K562 (cell line): Measurements from ENCODE around the gene TSPAN12. TPM values are rescaled to one million over a fixed set of nuclear protein-coding genes. Genes with fewer than 3 reads are reported as not detected.

Source experiments
- ATAC-seq: fragments of 200-7000 bp; cut with Tn5 transposase; 3 replicates; pipeline ENCODE4 v1.9.1; 2020; ENCODE audit warnings: moderate library complexity
- BruUV-seq: library from RNA; stranded (reverse); fragments of 400-500 nt; replicated peaks from 2 replicates; lab custom pipeline; 2021; lab: Mats Ljungman, UMichigan
- CTCF ChIA-PET: fragments of 300-600 bp; formaldehyde crosslinking; extraction: SDS; loops from one replicate; lab custom pipeline; 2021; ENCODE audit warnings: low intra/inter-chr PET ratio; lab: Yijun Ruan, JAX
- POLR2A ChIA-PET: fragments of 300-600, 350-650 bp; sonication (Branson Sonifier 250); formaldehyde crosslinking; extraction: SDS; loops from one replicate; lab custom pipeline; 2021; ENCODE audit warnings: antibody characterized with exemption, inconsistent platforms; lab: Yijun Ruan, JAX
- DNase-seq, 4 experiments: peaks; one replicate each; pipeline versions ENCODE4 v3.0.0 to v3.0.0-alpha.2; 2011 to 2018; ENCODE audit warnings: low spot score in 3 of 4, mixed read lengths in 3 of 4; ENCODE audit errors: extremely low read depth in 1 of 4
- FAIRE-seq: peaks from 2 replicates; lab custom pipeline; 2011; peaks lifted over from hg19 to GRCh38; lab: Jason Lieb, UNC
- H2AFZ ChIP-seq: 2 replicates; pipeline ENCODE4 v1.6.0; 2011; ENCODE audit warnings: low read depth, low read length, control low read depth, inconsistent platforms
- H3K27ac ChIP-seq: fragments of 200-600 bp; 3 replicates; pipeline ENCODE4 v1.8.0; 2011; ENCODE audit warnings: low read depth, mild to moderate bottlenecking, control low read depth, inconsistent platforms, low read length, moderate library complexity, mixed read lengths; ENCODE audit errors: extremely low read depth
- H3K27me3 ChIP-seq, 2 experiments: fragments of 300-600 bp in 1 of 2; 2 replicates in 1 of 2; 3 replicates in 1 of 2; pipeline versions ENCODE4 v1.6.0 to v1.8.0; 2011; ENCODE audit warnings: inconsistent platforms in 2 of 2, low read length in 2 of 2, mild to moderate bottlenecking in 1 of 2, mixed read lengths in 1 of 2, moderate library complexity in 1 of 2; ENCODE audit not compliant: control insufficient read depth in 2 of 2, insufficient read depth in 2 of 2
- H3K36me3 ChIP-seq: fragments of 300-600 bp; 3 replicates; pipeline ENCODE4 v1.8.0; 2011; ENCODE audit warnings: mild to moderate bottlenecking, low read length, inconsistent platforms; ENCODE audit not compliant: control insufficient read depth, insufficient read depth
- H3K4me1 ChIP-seq, 2 experiments: fragments of 200-600 bp in 1 of 2; replicated peaks in 1 of 2; 2 replicates in 1 of 2; 3 replicates in 1 of 2; pipeline versions ENCODE4 v1.5.1 to v1.8.0; 2011; ENCODE audit warnings: inconsistent platforms in 2 of 2, low read length in 2 of 2, mild to moderate bottlenecking in 1 of 2, mixed read lengths in 1 of 2, moderate library complexity in 1 of 2; ENCODE audit not compliant: control insufficient read depth in 2 of 2, insufficient read depth in 2 of 2
- H3K4me2 ChIP-seq: 2 replicates; pipeline ENCODE4 v1.6.1; 2011; ENCODE audit warnings: low read length, control low read depth, inconsistent platforms, mixed read lengths; ENCODE audit not compliant: insufficient read depth
- H3K4me3 ChIP-seq: fragments of 200-600 bp; sonication (generic), shearing (Covaris generic); 2 replicates; pipeline ENCODE4 v1.5.1; 2016; ENCODE audit warnings: control low read depth, inconsistent platforms
- H3K79me2 ChIP-seq: fragments of 200-600 bp; 3 replicates; pipeline ENCODE4 v1.8.0; 2011; ENCODE audit warnings: low read length, inconsistent platforms; ENCODE audit not compliant: control insufficient read depth, insufficient read depth
- H3K9ac ChIP-seq, 2 experiments: 2 replicates each; pipeline versions ENCODE4 v1.6.0 to v1.6.1; 2011; ENCODE audit warnings: low read depth in 2 of 2, low read length in 2 of 2, control low read depth in 1 of 2, inconsistent platforms in 1 of 2, mild to moderate bottlenecking in 1 of 2, mixed read lengths in 1 of 2; ENCODE audit not compliant: insufficient read depth in 1 of 2
- H3K9me1 ChIP-seq: one replicate; pipeline ENCODE4 v1.6.0; 2011; ENCODE audit warnings: inconsistent platforms, mild to moderate bottlenecking, low read length, moderate library complexity; ENCODE audit not compliant: control insufficient read depth, insufficient read depth
- H3K9me3 ChIP-seq: replicated peaks from 2 replicates; pipeline ENCODE4 v1.5.1; 2011; ENCODE audit warnings: low read depth, low read length, inconsistent platforms; ENCODE audit not compliant: control insufficient read depth, insufficient read depth
- H4K20me1 ChIP-seq: replicated peaks from 2 replicates; pipeline ENCODE4 v1.6.1; 2011; ENCODE audit warnings: low read length, inconsistent platforms, mixed read lengths; ENCODE audit not compliant: control insufficient read depth, insufficient read depth
- HDAC1 ChIP-seq, 2 experiments: fragments of 450-650 bp; IDR thresholded peaks; 2 replicates each; pipeline ENCODE4 v1.6.1; 2016 to 2017; ENCODE audit warnings: inconsistent platforms in 1 of 2, mild to moderate bottlenecking in 1 of 2, moderate library complexity in 1 of 2
- KLF1 ChIP-seq: fragments of 450-650 bp; IDR thresholded peaks from 2 replicates; pipeline ENCODE4 v1.6.1; 2016; ENCODE audit warnings: missing genetic modification characterization, missing compliant biosample characterization
- NR2C1 ChIP-seq, 2 experiments: fragments of 450-650 bp; IDR thresholded peaks; 2 replicates each; pipeline ENCODE4 v1.6.1; 2017; ENCODE audit warnings: mild to moderate bottlenecking in 2 of 2, antibody characterized with exemption in 1 of 2, inconsistent platforms in 1 of 2, missing compliant biosample characterization in 1 of 2, missing genetic modification characterization in 1 of 2
- POLR2H ChIP-seq: IDR thresholded peaks from 2 replicates; pipeline ENCODE4 v1.6.1; 2016; ENCODE audit warnings: missing genetic modification characterization, low read depth, mild to moderate bottlenecking, control low read depth, missing compliant biosample characterization, moderate library complexity
- ZFP1 ChIP-seq: fragments of 450-650 bp; formaldehyde crosslinking; IDR thresholded peaks from 2 replicates; pipeline ENCODE4 v1.4.0; 2020; ENCODE audit warnings: mild to moderate bottlenecking, mixed read lengths
- WGBS: fragments of 100-300 bp; shearing (Covaris generic); methylation state at CpG from one replicate; pipeline ENCODE4 v1.1.6; 2016; ENCODE audit warnings: low coverage, mixed read lengths; ENCODE audit not compliant: insufficient coverage; ENCODE audit errors: missing lambda C conversion rate; 5-methylcytosine and 5-hydroxymethylcytosine counted together
- in situ Hi-C: fragments of 300-500 bp; cut with MboI; formaldehyde crosslinking; loops from 4 replicates; pipeline ENCODE4 v1.15.0; 2018; ENCODE audit warnings: inconsistent platforms, mixed read lengths
- intact Hi-C: fragments of 100-400 bp; cut with micrococcal nuclease; formaldehyde crosslinking; loops from 2 replicates; pipeline ENCODE4 v1.14.2; 2022
- polyA plus RNA-seq, 8 experiments: library from polyadenylated mRNA; depleted of rRNA in 4 of 8; stranded (reverse) in 5 of 8; unstranded in 3 of 8; fragments of >200 nt; fragmentation: Nextera tagmentation in 2 of 8; fragmentation: Illumina TruSeq in 1 of 8; extraction: Ambion mirVana in 2 of 8; extraction: Trizol in 1 of 8; gene quantifications; 2 replicates each; pipeline versions ENCODE4 v1.2.1 to v1.2.3, GENCODE V29; 2011 to 2014; ENCODE audit warnings: inconsistent platforms in 1 of 8, missing spikeins in 1 of 8
- total RNA-seq, 7 experiments: library from RNA; depleted of rRNA in 6 of 7; stranded (reverse); fragments of >200 nt in 6 of 7; fragmentation: Illumina TruSeq in 2 of 7; extraction: Trizol in 2 of 7; gene quantifications; 2 replicates each; pipeline versions ENCODE4 v1.2.1 to v1.2.3, GENCODE V29; 2011 to 2021; ENCODE audit warnings: low replicate concordance in 1 of 7
- TF ChIP-seq, protein P1 (sequence below): IDR thresholded peaks from 2 replicates; pipeline ENCODE4 v1.6.1; 2016; ENCODE audit warnings: missing genetic modification characterization, missing compliant biosample characterization
- TF ChIP-seq, protein P2 (sequence below): IDR thresholded peaks from 2 replicates; pipeline ENCODE4 v1.6.1; 2012; ENCODE audit warnings: low read depth, low read length, improper control_type of control experiment, borderline replicate concordance

Gene TSPAN12
- total and polyA plus RNA-seq, 9 of the 15 experiments (the other 6 are each of a cell fraction or from before 2014, with no cell fraction given): 0.13 to 1.7 (median 0.35) TPM; not detected in 1

DNA sequence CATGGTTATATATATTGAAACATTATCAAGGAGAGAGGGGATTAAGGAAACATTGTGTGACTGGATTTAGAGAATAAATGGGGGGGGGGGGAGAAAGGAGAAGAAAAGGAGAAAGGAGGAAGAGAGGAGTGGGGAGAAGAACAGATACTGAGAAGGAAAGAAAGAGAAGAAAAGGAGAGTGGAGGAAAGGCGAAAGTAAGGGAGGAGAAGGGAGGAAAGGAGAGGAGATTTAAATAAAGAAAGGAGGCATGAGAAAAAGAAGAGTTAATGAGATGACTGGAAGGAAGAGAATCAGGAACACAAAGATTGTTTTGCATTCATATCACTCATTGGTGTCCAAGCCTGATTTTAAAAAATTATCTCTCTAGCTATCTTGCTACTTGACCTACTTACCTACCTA is 16.1 kb upstream of the TSPAN12 start:
- H3K4me2 ChIP-seq: no peak overlapping the region
- H3K4me3 ChIP-seq: no peak overlapping the region
- no peaks in the 10 kb centered on the region for H3K9me3 ChIP-seq
- TF ChIP-seq, protein P1, sequence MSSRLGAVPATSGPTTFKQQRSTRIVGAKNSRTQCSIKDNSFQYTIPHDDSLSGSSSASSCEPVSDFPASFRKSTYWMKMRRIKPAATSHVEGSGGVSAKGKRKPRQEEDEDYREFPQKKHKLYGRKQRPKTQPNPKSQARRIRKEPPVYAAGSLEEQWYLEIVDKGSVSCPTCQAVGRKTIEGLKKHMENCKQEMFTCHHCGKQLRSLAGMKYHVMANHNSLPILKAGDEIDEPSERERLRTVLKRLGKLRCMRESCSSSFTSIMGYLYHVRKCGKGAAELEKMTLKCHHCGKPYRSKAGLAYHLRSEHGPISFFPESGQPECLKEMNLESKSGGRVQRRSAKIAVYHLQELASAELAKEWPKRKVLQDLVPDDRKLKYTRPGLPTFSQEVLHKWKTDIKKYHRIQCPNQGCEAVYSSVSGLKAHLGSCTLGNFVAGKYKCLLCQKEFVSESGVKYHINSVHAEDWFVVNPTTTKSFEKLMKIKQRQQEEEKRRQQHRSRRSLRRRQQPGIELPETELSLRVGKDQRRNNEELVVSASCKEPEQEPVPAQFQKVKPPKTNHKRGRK (tag): peak; percentile 57; the same call in 1 of the 2 replicates
- TF ChIP-seq HDAC1 (IDR thresholded peaks at IDR 0.05): no peak
- TF ChIP-seq, all 486 proteins: peak for 1
- no peak for ATAC-seq
- no peaks in the 10 kb centered on the region for H3K4me1 ChIP-seq
- no TSS peak for BruUV-seq
- 0% methylated on average over 1 of the region's 1 CpG for WGBS
- ChIA-PET CTCF (no interaction called here), POLR2A (no interaction called here)
- in situ Hi-C loops (no loop called here), intact Hi-C loops (no loop called here)
- H3K36me3 ChIP-seq: no peaks in the 10 kb centered on the region
- no peaks in the 10 kb centered on the region for H3K79me2 ChIP-seq
- DNase-seq: no peak
- H3K27me3 ChIP-seq: peaks cover 0 to 2% of the 10 kb centered on the region in 2 experiments; a peak in 2 of 5 replicates
- no peak overlapping the region for H2AFZ ChIP-seq
- no peaks in the 10 kb centered on the region for H4K20me1 ChIP-seq
- no peak overlapping the region for H3K9ac ChIP-seq
- H3K27ac ChIP-seq: no peak overlapping the region
- H3K9me1 ChIP-seq: no peaks in the 10 kb centered on the region
- no peak for FAIRE-seq

DNA sequence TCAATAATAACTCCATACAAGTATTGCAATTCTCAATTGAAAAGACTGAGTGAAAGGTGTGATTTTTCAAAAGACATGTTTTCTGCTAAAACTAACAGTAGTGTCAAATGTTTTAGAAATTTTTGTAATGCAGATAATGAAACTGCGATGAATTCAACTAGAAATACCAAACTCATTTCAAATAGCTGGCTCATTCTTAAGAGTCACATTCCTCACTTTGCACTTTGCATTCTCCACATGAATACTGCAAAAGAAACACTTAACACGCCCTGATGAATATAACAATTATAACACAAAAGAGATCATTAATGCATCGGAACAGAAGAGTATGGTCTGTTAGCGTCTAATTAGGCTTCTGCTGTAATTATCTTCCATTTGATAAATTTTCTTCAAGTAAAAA is 15.5 kb upstream of the TSPAN12 start:
- H3K9ac ChIP-seq: no peak overlapping the region
- H3K36me3 ChIP-seq: no peaks in the 10 kb centered on the region
- H3K9me1 ChIP-seq: no peaks in the 10 kb centered on the region
- DNase-seq (no peak), ATAC-seq (no peak), FAIRE-seq (no peak)
- TF ChIP-seq ZFP1 (CRISPR knock-in tag) (no peak), NR2C1 (IDR thresholded peaks at IDR 0.05) (no peak), NR2C1 (tag; IDR thresholded peaks at IDR 0.05) (no peak), POLR2H (0 out of 2 replicates have a peak, but pooled peaks have one; percentile 16), KLF1 (tag) (no peak)
- TF ChIP-seq, protein P2, sequence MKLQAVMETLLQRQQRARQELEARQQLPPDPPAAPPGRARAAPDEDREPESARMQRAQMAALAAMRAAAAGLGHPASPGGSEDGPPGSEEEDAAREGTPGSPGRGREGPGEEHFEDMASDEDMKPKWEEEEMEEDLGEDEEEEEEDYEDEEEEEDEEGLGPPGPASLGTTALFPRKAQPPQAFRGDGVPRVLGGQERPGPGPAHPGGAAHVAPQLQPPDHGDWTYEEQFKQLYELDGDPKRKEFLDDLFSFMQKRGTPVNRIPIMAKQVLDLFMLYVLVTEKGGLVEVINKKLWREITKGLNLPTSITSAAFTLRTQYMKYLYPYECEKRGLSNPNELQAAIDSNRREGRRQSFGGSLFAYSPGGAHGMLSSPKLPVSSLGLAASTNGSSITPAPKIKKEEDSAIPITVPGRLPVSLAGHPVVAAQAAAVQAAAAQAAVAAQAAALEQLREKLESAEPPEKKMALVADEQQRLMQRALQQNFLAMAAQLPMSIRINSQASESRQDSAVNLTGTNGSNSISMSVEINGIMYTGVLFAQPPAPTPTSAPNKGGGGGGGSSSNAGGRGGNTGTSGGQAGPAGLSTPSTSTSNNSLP: no peak
- in situ Hi-C loops: no loop called here
- no peak overlapping the region for H3K4me2 ChIP-seq
- peaks cover 0 to 2% of the 10 kb centered on the region in 2 experiments; a peak in 2 of 5 replicates for H3K27me3 ChIP-seq
- H3K4me1 ChIP-seq: no peaks in the 10 kb centered on the region
- intact Hi-C loops: no loop called here
- H3K79me2 ChIP-seq: no peaks in the 10 kb centered on the region
- POLR2A ChIA-PET: interaction anchor here (1.6 kb wide), 1 partner anchor 24 kb away, joined by 6 read pairs; no protein-coding TSS in a partner anchor
- H2AFZ ChIP-seq: no peak overlapping the region
- no TSS peak for BruUV-seq
- no peaks in the 10 kb centered on the region for H4K20me1 ChIP-seq
- H3K4me3 ChIP-seq: no peak overlapping the region
- no peaks in the 10 kb centered on the region for H3K9me3 ChIP-seq
- 0% methylated on average over 4 of the region's 4 CpGs for WGBS
- CTCF ChIA-PET: no interaction called here
- no peak overlapping the region for H3K27ac ChIP-seq
